H9 (cell line): ENCODE data around the gene FLNC. TPM values are rescaled to one million over a fixed set of nuclear protein-coding genes. Genes with fewer than 3 reads are reported as not detected.

ENCODE experiments used
- DNase-seq: peaks from one replicate; pipeline ENCODE4 v3.0.0-alpha.2; 2017
- H2AFZ ChIP-seq: one replicate; pipeline ENCODE4 v1.6.1; 2013; ENCODE audit warnings: mild to moderate bottlenecking, low read length, control low read depth, moderate library complexity
- H2AK5ac ChIP-seq: 2 replicates; pipeline ENCODE4 v1.6.1; 2013; ENCODE audit warnings: low read length, control low read depth, mixed read lengths; ENCODE audit not compliant: insufficient read length
- H2BK120ac ChIP-seq: one replicate; pipeline ENCODE4 v1.6.1; 2013; ENCODE audit warnings: low read depth, mild to moderate bottlenecking, low read length, control low read depth, inconsistent platforms; ENCODE audit not compliant: poor library complexity, severe bottlenecking
- H2BK12ac ChIP-seq: 2 replicates; pipeline ENCODE4 v1.6.1; 2013; ENCODE audit warnings: low read length, control low read depth, mixed read lengths, low read depth; ENCODE audit not compliant: insufficient read length
- H2BK15ac ChIP-seq: 2 replicates; pipeline ENCODE4 v1.6.1; 2013; ENCODE audit warnings: low read depth, low read length, control low read depth
- H2BK20ac ChIP-seq: one replicate; pipeline ENCODE4 v1.6.1; 2013; ENCODE audit warnings: low read depth, mild to moderate bottlenecking, low read length, control low read depth, inconsistent platforms; ENCODE audit not compliant: poor library complexity, severe bottlenecking
- H2BK5ac ChIP-seq: 2 replicates; pipeline ENCODE4 v1.6.1; 2013; ENCODE audit warnings: low read length, control low read depth, mixed read lengths; ENCODE audit not compliant: insufficient read length
- H3K14ac ChIP-seq: 2 replicates; pipeline ENCODE4 v1.6.1; 2013; ENCODE audit warnings: low read length, control low read depth; ENCODE audit not compliant: insufficient read depth
- H3K18ac ChIP-seq: 2 replicates; pipeline ENCODE4 v1.6.1; 2013; ENCODE audit warnings: low read depth, mild to moderate bottlenecking, mixed read lengths, low read length, control low read depth; ENCODE audit not compliant: insufficient read length
- H3K23ac ChIP-seq: 2 replicates; pipeline ENCODE4 v1.6.1; 2013; ENCODE audit warnings: low read length, control low read depth, mixed read lengths, low read depth; ENCODE audit not compliant: insufficient read length
- H3K23me2 ChIP-seq: 2 replicates; pipeline ENCODE4 v1.6.1; 2013; ENCODE audit warnings: low read depth, mild to moderate bottlenecking, mixed read lengths, low read length, control low read depth; ENCODE audit not compliant: insufficient read length, poor library complexity, severe bottlenecking
- H3K27ac ChIP-seq: 2 replicates; pipeline ENCODE4 v1.5.1; 2013; ENCODE audit warnings: low read length, control low read depth, mixed read lengths, low read depth; ENCODE audit not compliant: insufficient read length
- H3K27me3 ChIP-seq: 2 replicates; pipeline ENCODE4 v1.6.1; 2013; ENCODE audit warnings: low read length, control low read depth, inconsistent platforms; ENCODE audit not compliant: insufficient read depth
- H3K4ac ChIP-seq: 2 replicates; pipeline ENCODE4 v1.6.1; 2013; ENCODE audit warnings: low read depth, mild to moderate bottlenecking, control low read depth, inconsistent platforms, low read length, moderate library complexity
- H3K4me1 ChIP-seq: 2 replicates; pipeline ENCODE4 v1.6.1; 2013; ENCODE audit warnings: low read length, control low read depth, inconsistent platforms; ENCODE audit not compliant: insufficient read depth
- H3K4me2 ChIP-seq: 2 replicates; pipeline ENCODE4 v1.6.1; 2013; ENCODE audit warnings: low read length, control low read depth, mixed read lengths; ENCODE audit not compliant: insufficient read length, insufficient read depth
- H3K56ac ChIP-seq: 2 replicates; pipeline ENCODE4 v1.6.1; 2013; ENCODE audit warnings: low read depth, mild to moderate bottlenecking, mixed read lengths, low read length, control low read depth; ENCODE audit not compliant: insufficient read length
- H3K79me1 ChIP-seq: 2 replicates; pipeline ENCODE4 v1.6.1; 2013; ENCODE audit warnings: low read depth, mild to moderate bottlenecking, moderate library complexity, low read length, control low read depth, inconsistent platforms; ENCODE audit not compliant: insufficient read depth, poor library complexity, severe bottlenecking
- H3K79me2 ChIP-seq: 2 replicates; pipeline ENCODE4 v1.6.1; 2013; ENCODE audit warnings: low read length, control low read depth, inconsistent platforms; ENCODE audit not compliant: insufficient read depth
- H3K9ac ChIP-seq: 2 replicates; pipeline ENCODE4 v1.6.1; 2013; ENCODE audit warnings: low read length, control low read depth, mixed read lengths; ENCODE audit not compliant: insufficient read length; ENCODE audit errors: extremely low read depth
- H3K9me3 ChIP-seq: one replicate; pipeline ENCODE4 v1.6.1; 2013; ENCODE audit warnings: low read depth, low read length, inconsistent platforms; ENCODE audit not compliant: control insufficient read depth
- H3T11ph ChIP-seq: one replicate; pipeline ENCODE4 v1.6.1; 2013; ENCODE audit warnings: mild to moderate bottlenecking, low read length, control low read depth, inconsistent platforms
- H4K20me1 ChIP-seq: one replicate; pipeline ENCODE4 v1.6.1; 2013; ENCODE audit not compliant: control insufficient read depth, insufficient read length, insufficient read depth
- H4K5ac ChIP-seq: 2 replicates; pipeline ENCODE4 v1.6.1; 2013; ENCODE audit warnings: low read depth, mild to moderate bottlenecking, mixed read lengths, low read length, control low read depth; ENCODE audit not compliant: insufficient read length
- H4K8ac ChIP-seq: replicated peaks from 2 replicates; pipeline ENCODE4 v1.6.1; 2013; ENCODE audit warnings: low read length, control low read depth, mixed read lengths, low read depth; ENCODE audit not compliant: insufficient read length
- H4K91ac ChIP-seq: 2 replicates; pipeline ENCODE4 v1.6.1; 2013; ENCODE audit warnings: low read depth, mild to moderate bottlenecking, moderate library complexity, mixed read lengths, low read length, control low read depth; ENCODE audit not compliant: insufficient read length
- H3K27ac Mint-ChIP-seq, 3 experiments: 2 replicates in 2 of 3; 3 replicates in 1 of 3; pipeline ENCODE4 v1.8.0; 2020 to 2021; ENCODE audit warnings: mixed read lengths in 3 of 3, mild to moderate bottlenecking in 1 of 3, moderate library complexity in 1 of 3
- H3K27me3 Mint-ChIP-seq: 2 replicates; pipeline ENCODE4 v1.8.0; 2021; ENCODE audit warnings: low read depth, mild to moderate bottlenecking, moderate library complexity, mixed read lengths
- H3K36me3 Mint-ChIP-seq, 3 experiments: 2 replicates in 2 of 3; 3 replicates in 1 of 3; pipeline ENCODE4 v1.8.0; 2020 to 2021; ENCODE audit warnings: low read depth in 3 of 3, mixed read lengths in 3 of 3; ENCODE audit not compliant: insufficient read depth in 1 of 3
- H3K4me1 Mint-ChIP-seq, 2 experiments: 2 replicates each; pipeline ENCODE4 v1.8.0; 2020; ENCODE audit warnings: mixed read lengths in 2 of 2
- H3K4me3 Mint-ChIP-seq, 2 experiments: 2 replicates in 1 of 2; 3 replicates in 1 of 2; pipeline ENCODE4 v1.8.0; 2020 to 2021; ENCODE audit warnings: mild to moderate bottlenecking in 2 of 2, mixed read lengths in 2 of 2, moderate library complexity in 1 of 2
- H3K9me3 Mint-ChIP-seq, 2 experiments: 2 replicates in 1 of 2; 3 replicates in 1 of 2; pipeline ENCODE4 v1.8.0; 2020; ENCODE audit warnings: mild to moderate bottlenecking in 2 of 2, mixed read lengths in 2 of 2, moderate library complexity in 1 of 2
- CTCF ChIP-seq: fragments of 200-600 bp; sonication (generic); conservative IDR thresholded peaks from 3 replicates; pipeline ENCODE4 v1.8.0; 2021; ENCODE audit warnings: antibody characterized with exemption, mild to moderate bottlenecking
- WGBS: extraction: QIAGEN DNeasy Blood & Tissue Kit; methylation state at CpG from one replicate; pipeline ENCODE4 v1.1.7; 2013; ENCODE audit warnings: missing lambda C conversion rate, low lambda C conversion rate, mixed read lengths; ENCODE audit not compliant: insufficient read length; ENCODE audit errors: extremely low coverage; 5-methylcytosine and 5-hydroxymethylcytosine counted together
- total RNA-seq: library from RNA; stranded (reverse); gene quantifications from 2 replicates; pipeline ENCODE4 v1.2.1, GENCODE V29; 2021

Gene FLNC
- total RNA-seq, 1 experiment from 2014 or later: 12.2 TPM

GRCh38 chr7:128876978-128877755, 47.0 kb downstream of the FLNC start:
- no peak overlapping the region for H4K91ac ChIP-seq
- no peak overlapping the region for H2BK12ac ChIP-seq
- H3K23me2 ChIP-seq: no peaks in the 10 kb centered on the region
- H4K5ac ChIP-seq: no peak overlapping the region
- H2BK120ac ChIP-seq: no peak overlapping the region
- no peaks in the 10 kb centered on the region for H4K20me1 ChIP-seq
- DNase-seq: no peak
- no peak overlapping the region for H3K56ac ChIP-seq
- Mint-ChIP-seq H3K4me3 (no peak overlapping the region), H3K27ac (no peak overlapping the region; a peak in 1 of 7 replicates), H3K9me3 (no peaks in the 10 kb centered on the region), H3K36me3 (no peaks in the 10 kb centered on the region; a peak in 1 of 7 replicates), H3K27me3 (peaks cover 4% of the 10 kb centered on the region), H3K4me1 (peaks cover 5 to 6% of the 10 kb centered on the region in 2 experiments)
- no peak overlapping the region for H3T11ph ChIP-seq
- no peak overlapping the region for H3K9ac ChIP-seq
- no CpG with 5 or more reads among the region's 32 CpGs for WGBS
- no peaks in the 10 kb centered on the region for H3K79me2 ChIP-seq
- no peak overlapping the region for H2AK5ac ChIP-seq
- no peak overlapping the region for H2BK15ac ChIP-seq
- no peak overlapping the region for H2AFZ ChIP-seq
- H2BK5ac ChIP-seq: no peak overlapping the region
- H3K27ac ChIP-seq: no peak overlapping the region
- no peak overlapping the region for H3K4me2 ChIP-seq
- no peak overlapping the region for H3K23ac ChIP-seq
- TF ChIP-seq CTCF: no peak
- no peaks in the 10 kb centered on the region for H3K9me3 ChIP-seq
- H4K8ac ChIP-seq: no peak overlapping the region
- H2BK20ac ChIP-seq: no peak overlapping the region
- H3K27me3 ChIP-seq: no peaks in the 10 kb centered on the region
- no peaks in the 10 kb centered on the region for H3K4me1 ChIP-seq
- no peak overlapping the region for H3K18ac ChIP-seq
- no peak overlapping the region for H3K4ac ChIP-seq
- no peaks in the 10 kb centered on the region for H3K79me1 ChIP-seq
- no peak overlapping the region for H3K14ac ChIP-seq
